ENCODE results near the gene APOE.
"Not testable (repeated sequence)": the region's sequence is repeated elsewhere in the genome, so short reads cannot be mapped to it uniquely, and the experiment has no call there.

Gene APOE

GRCh38 chr19:44912854-44913253, 7.3 kb downstream of the APOE start:
- H3K4me3 ChIP-seq (ENCODE audit: low read length), result no peak overlapping the region
- no peak for TF ChIP-seq ZNF274 (IDR thresholded peaks at IDR 0.05; ENCODE audit: low read depth, low read length)

- not testable (repeated sequence) for H3K4me3 ChIP-seq (ENCODE audit: low read length)
Observed at GRCh38 chr19:44913512-44914432, 8.2 kb downstream of the APOE start.

GRCh38 chr19:44914433-44915206, 9.0 kb downstream of the APOE start, which contains the start of gene APOC1:
APOC1 (plus strand) TSS chr19:44914608; CDS start chr19:44914892, 284 bp downstream.
- peak within 1 kb of the TSS; percentile 60; the same call in 1 of the 2 replicates for H3K4me3 ChIP-seq (ENCODE audit: low read length)

- no peak for TF ChIP-seq ZNF274 (IDR thresholded peaks at IDR 0.05; ENCODE audit: low read depth, low read length)
- H3K4me3 ChIP-seq (ENCODE audit: low read length), result no peak overlapping the region
Observed at GRCh38 chr19:44924243-44924725, 18.7 kb downstream of the APOE start.

- TF ChIP-seq ZNF274 (IDR thresholded peaks at IDR 0.05; ENCODE audit: low read depth, low read length), result no peak
Observed at GRCh38 chr19:44925114-44925891, 19.7 kb downstream of the APOE start.

GRCh38 chr19:44926245-44927077, 20.9 kb downstream of the APOE start:
- not testable (repeated sequence) for H3K4me3 ChIP-seq (ENCODE audit: low read length)

More at GRCh38 chr19:44925114-44925891, 19.7 kb downstream of the APOE start:
- no peak overlapping the region for H3K4me3 ChIP-seq (ENCODE audit: low read length)

- H3K4me3 ChIP-seq (ENCODE audit: low read length), result no peak overlapping the region
- no peak for TF ChIP-seq ZNF274 (IDR thresholded peaks at IDR 0.05; ENCODE audit: low read depth, low read length)
Observed at GRCh38 chr19:44927746-44928145, 22.1 kb downstream of the APOE start.

- TF ChIP-seq ZNF274 (IDR thresholded peaks at IDR 0.05; ENCODE audit: low read depth, low read length), result no peak
Observed at GRCh38 chr19:44930088-44930487, 24.5 kb downstream of the APOE start.

GRCh38 chr19:44931541-44931940, 25.9 kb downstream of the APOE start:
- no peak for TF ChIP-seq ZNF274 (IDR thresholded peaks at IDR 0.05; ENCODE audit: low read depth, low read length)
- H3K4me3 ChIP-seq (ENCODE audit: low read length), result no peak overlapping the region

More at GRCh38 chr19:44930088-44930487, 24.5 kb downstream of the APOE start:
- H3K4me3 ChIP-seq (ENCODE audit: low read length), result no peak overlapping the region

- H3K4me3 ChIP-seq (ENCODE audit: low read length), result no peak overlapping the region
- TF ChIP-seq ZNF274 (IDR thresholded peaks at IDR 0.05; ENCODE audit: low read depth, low read length), result no peak
Observed at GRCh38 chr19:44939668-44940067, 34.1 kb downstream of the APOE start.

- no peak for TF ChIP-seq ZNF274 (IDR thresholded peaks at IDR 0.05; ENCODE audit: low read depth, low read length)
- no peak within 1 kb of the TSS for H3K4me3 ChIP-seq (ENCODE audit: low read length)
Observed at GRCh38 chr19:44942067-44942571, 36.5 kb downstream of the APOE start, which contains the start of gene APOC4. APOC4 (plus strand) TSS chr19:44942237; CDS start chr19:44942278, 41 bp downstream.

GRCh38 chr19:44943801-44944249, 38.2 kb downstream of the APOE start:
- H3K4me3 ChIP-seq (ENCODE audit: low read length), result no peak overlapping the region
- no peak for TF ChIP-seq ZNF274 (IDR thresholded peaks at IDR 0.05; ENCODE audit: low read depth, low read length)

Measured in GM08714 (cell line).